Measurements from ENCODE around the gene NDC80.

GRCh38 chr18:2656981-2657512, 85.7 kb downstream of the NDC80 start:
- no peak for TF ChIP-seq CTCF (IDR thresholded peaks at IDR 0.05)
- TF ChIP-seq POLR2AphosphoS5 (IDR thresholded peaks at IDR 0.05): no peak
